SU-DHL-6 (cell line): ENCODE measurements around the gene AP3M1.

Source experiments
- H2AFZ ChIP-seq: fragments of 200-600 bp; sonication (generic); 2 replicates; pipeline ENCODE4 v1.6.1; 2014; ENCODE audit warnings: low read depth, mild to moderate bottlenecking, moderate library complexity, mixed read lengths, antibody characterized with exemption, low read length; ENCODE audit not compliant: severe bottlenecking
- H3F3A ChIP-seq: fragments of 200-600 bp; shearing (Covaris generic); 2 replicates; pipeline ENCODE4 v1.6.0; 2016; ENCODE audit warnings: antibody characterized with exemption, mild to moderate bottlenecking; ENCODE audit not compliant: insufficient read depth
- H3K27ac ChIP-seq: fragments of 200-600 bp; sonication (generic); 2 replicates; pipeline ENCODE4 v1.5.1; 2016; ENCODE audit warnings: low read depth, mild to moderate bottlenecking, low read length, moderate library complexity, mixed read lengths
- H3K27me3 ChIP-seq: fragments of 200-600 bp; sonication (generic), shearing (Covaris generic); 2 replicates; pipeline ENCODE4 v1.6.0; 2014; ENCODE audit warnings: mild to moderate bottlenecking, low read length
- H3K36me3 ChIP-seq: fragments of 200-600 bp; sonication (generic); 2 replicates; pipeline ENCODE4 v1.6.1; 2014; ENCODE audit warnings: mild to moderate bottlenecking, low read length, mixed read lengths
- H3K4me2 ChIP-seq: fragments of 300-600, 200-600 bp; shearing (Covaris generic), sonication (generic); 2 replicates; pipeline ENCODE4 v1.6.0; 2014; ENCODE audit warnings: low read length, low read depth, mild to moderate bottlenecking; ENCODE audit not compliant: poor library complexity, severe bottlenecking
- H3K4me3 ChIP-seq: fragments of 200-600 bp; sonication (generic); 2 replicates; pipeline ENCODE4 v1.5.1; 2014; ENCODE audit warnings: antibody characterized with exemption, low read length, mild to moderate bottlenecking, mixed read lengths; ENCODE audit not compliant: insufficient read depth, poor library complexity, severe bottlenecking
- H3K79me2 ChIP-seq: fragments of 200-600 bp; sonication (generic); 2 replicates; pipeline ENCODE4 v1.6.1; 2014; ENCODE audit warnings: mild to moderate bottlenecking, low read length, moderate library complexity; ENCODE audit not compliant: insufficient read depth
- H3K9ac ChIP-seq: fragments of 200-600 bp; sonication (generic); 2 replicates; pipeline ENCODE4 v1.7.0; 2014; ENCODE audit warnings: mild to moderate bottlenecking, low read length
- H3K9me2 ChIP-seq: fragments of 200-600 bp; sonication (generic); replicated peaks from 2 replicates; pipeline ENCODE4 v1.6.1; 2014; ENCODE audit warnings: low read length; ENCODE audit not compliant: insufficient read depth
- H3K9me3 ChIP-seq: fragments of 200-600 bp; sonication (generic); 2 replicates; pipeline ENCODE4 v1.6.1; 2014; ENCODE audit warnings: low read length, mixed read lengths; ENCODE audit not compliant: insufficient read depth
- H4K20me1 ChIP-seq: fragments of 200-600 bp; sonication (generic); 2 replicates; pipeline ENCODE4 v1.6.1; 2014; ENCODE audit warnings: low read depth, mild to moderate bottlenecking, antibody characterized with exemption, low read length, moderate library complexity, mixed read lengths
- CTCF ChIP-seq: fragments of 200-600 bp; sonication (generic); IDR thresholded peaks from one replicate; pipeline ENCODE4 v1.5.1; 2017; ENCODE audit warnings: antibody characterized with exemption, mild to moderate bottlenecking, low read length, moderate library complexity; ENCODE audit not compliant: insufficient read depth, poor library complexity, severe bottlenecking
- EZH2phosphoT487 ChIP-seq: fragments of 200-600 bp; sonication (generic), shearing (Covaris generic); conservative IDR thresholded peaks from 2 replicates; pipeline ENCODE4 v1.6.1; 2018; ENCODE audit warnings: mild to moderate bottlenecking, antibody characterized with exemption, low read length, moderate library complexity, mixed read lengths

The AP3M1 gene

GRCh38 chr10:74107391-74107790, 43.2 kb downstream of the AP3M1 start:
- H3K27ac ChIP-seq = no peak overlapping the region
- H3K4me2 ChIP-seq = no peak overlapping the region
- no peaks in the 10 kb centered on the region for H3K27me3 ChIP-seq
- H3K79me2 ChIP-seq = no peaks in the 10 kb centered on the region
- 0 out of 2 replicates have a peak, but pooled peaks cover 4% of the 10 kb centered on the region for H3F3A ChIP-seq
- H4K20me1 ChIP-seq = no peaks in the 10 kb centered on the region
- TF ChIP-seq EZH2phosphoT487 (no peak), CTCF (no peak)
- no peak overlapping the region for H3K9ac ChIP-seq
- no peaks in the 10 kb centered on the region for H3K9me2 ChIP-seq
- no peak overlapping the region for H3K4me3 ChIP-seq
- H3K9me3 ChIP-seq = no peaks in the 10 kb centered on the region
- peaks cover 15% of the 10 kb centered on the region; the same call in 1 of the 2 replicates for H3K36me3 ChIP-seq
- no peak overlapping the region for H2AFZ ChIP-seq

GRCh38 chr10:74104996-74105395, 45.6 kb downstream of the AP3M1 start:
- Histone ChIP-seq H3K9me2 (no peaks in the 10 kb centered on the region), H3K9me3 (no peaks in the 10 kb centered on the region), H4K20me1 (no peaks in the 10 kb centered on the region), H3K36me3 (peaks cover 14% of the 10 kb centered on the region; the same call in 1 of the 2 replicates), H3K9ac (no peak overlapping the region), H3K27ac (no peak overlapping the region), H3K4me3 (no peak overlapping the region), H3K27me3 (no peaks in the 10 kb centered on the region), H3F3A (0 out of 2 replicates have a peak, but pooled peaks cover 4% of the 10 kb centered on the region), H3K79me2 (no peaks in the 10 kb centered on the region), H2AFZ (no peak overlapping the region), H3K4me2 (no peak overlapping the region)
- no peak for TF ChIP-seq CTCF
- no peak for TF ChIP-seq EZH2phosphoT487

- Histone ChIP-seq H3K9ac (no peak overlapping the region), H3F3A (0 out of 2 replicates have a peak, but pooled peaks cover 4% of the 10 kb centered on the region), H3K36me3 (peaks cover 10% of the 10 kb centered on the region; the same call in 1 of the 2 replicates), H3K4me2 (no peak overlapping the region), H3K9me3 (no peaks in the 10 kb centered on the region), H3K27ac (no peak overlapping the region), H3K4me3 (no peak overlapping the region), H3K27me3 (no peaks in the 10 kb centered on the region), H3K79me2 (no peaks in the 10 kb centered on the region), H4K20me1 (no peaks in the 10 kb centered on the region), H3K9me2 (no peaks in the 10 kb centered on the region), H2AFZ (no peak overlapping the region)
- no peak for TF ChIP-seq CTCF
- no peak for TF ChIP-seq EZH2phosphoT487
Measured at GRCh38 chr10:74104480-74104879, 46.1 kb downstream of the AP3M1 start.
